NCI-H82 (cell line): Measurements from ENCODE around the gene EIF5AL1.
"Not testable (repeated sequence)": the region's sequence is repeated elsewhere in the genome, so short reads cannot be mapped to it uniquely, and the experiment has no call there.

Experiments used
- DNase-seq: peaks from one replicate; lab custom pipeline; 2025; lab: John Stamatoyannopoulos, UW

EIF5AL1 gene

DNA sequence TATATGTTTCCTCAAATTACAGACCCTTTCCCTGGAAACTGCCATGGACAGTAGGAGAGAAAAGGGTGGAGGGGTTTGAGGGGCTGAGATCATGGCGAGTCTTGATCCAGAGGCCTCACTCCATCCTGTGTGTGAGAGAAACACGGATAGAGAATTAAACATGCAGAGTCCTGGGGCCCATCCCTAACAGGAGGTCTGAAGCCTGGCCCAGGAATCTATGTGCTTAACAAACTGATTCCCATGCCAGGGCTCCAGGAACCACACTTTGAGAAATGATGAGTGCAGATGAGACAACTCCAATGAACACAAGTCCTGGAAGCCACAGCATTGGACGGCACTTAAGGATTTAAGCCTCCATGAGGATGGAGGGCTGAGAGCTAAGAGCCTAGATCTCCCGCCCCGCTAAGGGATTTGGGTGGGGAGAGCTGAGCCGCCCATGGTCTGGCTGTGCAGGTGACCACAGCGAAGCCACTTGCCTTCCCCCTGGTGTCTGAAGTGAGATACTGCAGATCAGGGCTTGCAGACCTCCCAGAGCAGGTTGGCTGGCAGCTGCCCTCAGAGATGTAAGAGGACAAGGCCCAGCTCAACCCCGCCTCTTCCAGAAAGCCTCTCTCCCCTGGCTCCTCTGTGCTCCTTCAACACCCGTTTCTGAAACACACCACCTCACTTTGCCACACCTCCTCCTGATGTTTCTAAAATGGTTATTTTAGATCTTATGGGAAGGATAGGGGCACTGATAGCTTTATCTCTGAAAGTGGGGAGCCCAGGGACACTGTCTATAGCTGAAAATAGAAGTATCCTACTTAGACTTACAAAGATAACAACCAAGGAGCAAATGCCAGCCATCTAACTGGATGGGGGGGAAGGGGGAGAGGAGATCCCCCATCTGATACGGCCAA, 24.8 kb upstream of the EIF5AL1 start:
- DNase-seq: peak; percentile 93

GRCh38 chr10:79488336-79488735, 24.0 kb upstream of the EIF5AL1 start:
- DNase-seq: no peak

DNA sequence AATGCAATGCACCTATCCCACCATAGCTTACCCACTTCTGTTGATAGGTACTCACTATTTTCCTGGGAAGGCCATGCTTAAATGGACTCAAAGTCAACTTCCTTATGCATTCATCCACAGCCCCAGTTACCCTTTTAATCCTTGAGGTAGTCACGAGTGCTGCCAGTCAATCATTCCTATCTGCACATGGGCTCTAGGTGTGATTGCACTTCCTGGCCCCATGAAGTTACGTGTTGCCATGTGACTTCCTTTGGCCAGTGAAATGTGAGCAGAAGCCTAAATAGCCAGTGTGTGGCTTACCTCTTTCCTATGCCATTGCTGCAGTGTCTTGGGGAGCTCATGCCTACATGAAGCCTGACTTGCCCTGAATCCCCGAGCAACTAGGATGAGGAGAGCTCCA, 23.5 kb upstream of the EIF5AL1 start:
- DNase-seq: no peak

- DNase-seq: peak; percentile 42
Measured at GRCh38 chr10:79490400-79491142, 21.8 kb upstream of the EIF5AL1 start.

- no peak for DNase-seq
Measured at GRCh38 chr10:79491143-79491835, 21.0 kb upstream of the EIF5AL1 start.

GRCh38 chr10:79492256-79492655, 20.1 kb upstream of the EIF5AL1 start:
- DNase-seq: no peak

GRCh38 chr10:79492839-79493238, 19.5 kb upstream of the EIF5AL1 start:
- no peak for DNase-seq

- no peak for DNase-seq
Measured at GRCh38 chr10:79493806-79494205, 18.5 kb upstream of the EIF5AL1 start.

- no peak for DNase-seq
Measured at GRCh38 chr10:79494871-79495705, 17.2 kb upstream of the EIF5AL1 start.

- DNase-seq: no peak
Measured at GRCh38 chr10:79495791-79496190, 16.5 kb upstream of the EIF5AL1 start.

- no peak for DNase-seq
Measured at GRCh38 chr10:79496896-79497295, 15.4 kb upstream of the EIF5AL1 start.

- DNase-seq: no peak
Measured at GRCh38 chr10:79498291-79498829, 14.0 kb upstream of the EIF5AL1 start.

GRCh38 chr10:79502561-79503309, 9.6 kb upstream of the EIF5AL1 start:
- DNase-seq: peak; percentile 45

GRCh38 chr10:79503787-79504186, 8.5 kb upstream of the EIF5AL1 start:
- not testable (repeated sequence) for DNase-seq

DNA sequence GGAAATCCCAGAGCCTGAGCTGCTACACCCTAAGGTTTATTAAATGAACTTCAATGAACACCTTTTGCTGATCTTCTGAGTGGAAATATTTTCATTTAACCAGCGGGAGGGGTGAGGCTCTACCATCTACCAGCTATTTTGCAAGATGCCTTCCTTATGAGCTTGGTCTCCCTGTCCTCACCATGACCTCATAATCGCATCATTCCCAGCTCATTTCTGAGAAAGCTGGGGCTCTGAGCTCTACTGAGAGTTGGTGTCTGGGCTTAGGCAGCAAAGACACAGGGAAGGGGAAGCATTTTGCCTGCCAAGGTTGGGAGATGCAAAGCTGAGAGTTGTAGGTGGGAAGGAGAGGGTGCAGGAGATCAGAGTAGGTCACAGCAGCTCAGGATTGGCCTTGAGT, 7.8 kb upstream of the EIF5AL1 start:
- not testable (repeated sequence) for DNase-seq

DNA sequence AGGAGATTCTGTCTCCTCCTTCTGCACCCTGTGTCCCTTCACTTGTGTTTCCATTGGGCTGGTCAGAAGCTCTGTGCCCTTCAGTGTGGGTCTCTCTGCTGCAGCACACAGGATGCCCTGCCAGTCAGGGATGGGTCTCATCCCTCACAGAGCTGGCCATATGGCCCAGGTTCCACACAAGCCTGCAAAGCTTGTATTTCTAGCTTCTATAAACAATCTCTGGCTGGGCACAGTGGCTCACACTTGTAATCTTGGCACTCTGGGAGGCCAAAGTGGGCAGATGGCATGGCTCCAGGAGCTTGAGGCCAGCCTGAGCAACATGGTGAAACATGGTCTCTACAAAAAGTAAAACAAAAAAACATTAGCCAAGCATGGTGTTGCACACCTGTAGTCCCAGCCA, 7.0 kb upstream of the EIF5AL1 start:
- not testable (repeated sequence) for DNase-seq

DNA sequence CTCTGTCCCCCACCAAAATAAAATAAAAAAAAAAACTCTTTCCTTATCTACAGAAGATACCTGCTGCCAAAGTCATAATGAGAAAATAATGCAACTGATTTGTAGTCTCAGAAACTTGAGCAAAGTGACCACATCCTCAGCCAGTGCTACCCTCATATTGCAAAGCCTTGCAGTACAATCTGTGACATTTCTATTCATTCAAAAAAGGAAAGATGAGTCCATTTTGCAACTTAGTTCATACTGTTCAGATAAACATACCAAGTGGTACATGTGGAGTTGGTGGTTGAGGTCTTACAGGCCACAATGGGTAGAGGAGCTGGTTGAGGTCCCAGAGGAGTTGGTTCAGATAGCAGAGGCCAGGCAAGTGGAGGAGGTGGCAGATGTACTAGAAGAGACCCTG, 6.5 kb upstream of the EIF5AL1 start:
- DNase-seq: no peak

- no peak for DNase-seq
Measured at GRCh38 chr10:79507440-79508167, 4.7 kb upstream of the EIF5AL1 start.

- not testable (repeated sequence) for DNase-seq
Measured at GRCh38 chr10:79508245-79508644, 4.1 kb upstream of the EIF5AL1 start.
